GM23338 (cell line): ENCODE measurements around the gene BACH1. TPM values are rescaled to one million over a fixed set of nuclear protein-coding genes. Genes with fewer than 3 reads are reported as not detected.

Experiments
- ATAC-seq: fragments of 200-7000 bp; cut with Tn5 transposase; 3 replicates; pipeline ENCODE4 v1.9.1; 2020
- DNase-seq: peaks from one replicate; pipeline ENCODE4 v3.0.0-alpha.2; 2015; ENCODE audit warnings: low spot score
- H2AFZ ChIP-seq: fragments of 200-600 bp; sonication (generic); 2 replicates; pipeline ENCODE4 v1.8.0; 2016; ENCODE audit warnings: antibody characterized with exemption, mild to moderate bottlenecking, moderate library complexity
- H3F3A ChIP-seq: fragments of 200-600 bp; sonication (generic); replicated peaks from 2 replicates; pipeline ENCODE4 v1.8.0; 2017; ENCODE audit warnings: antibody characterized with exemption, mixed run types, low read depth
- H3K27ac ChIP-seq: fragments of 200-600 bp; sonication (generic); 2 replicates; pipeline ENCODE4 v1.6.1; 2016; ENCODE audit warnings: low read depth
- H3K27me3 ChIP-seq: fragments of 200-600 bp; sonication (generic); 2 replicates; pipeline ENCODE4 v1.8.0; 2016; ENCODE audit warnings: mild to moderate bottlenecking, mixed run types, moderate library complexity; ENCODE audit not compliant: insufficient read depth
- H3K36me3 ChIP-seq: fragments of 200-600 bp; sonication (generic); 2 replicates; pipeline ENCODE4 v1.8.0; 2016; ENCODE audit warnings: mild to moderate bottlenecking; ENCODE audit not compliant: insufficient read depth
- H3K4me1 ChIP-seq: fragments of 200-600 bp; sonication (generic); 2 replicates; pipeline ENCODE4 v1.8.0; 2016; ENCODE audit warnings: mild to moderate bottlenecking, moderate library complexity; ENCODE audit not compliant: insufficient read depth
- H3K4me2 ChIP-seq: fragments of 200-600 bp; sonication (generic); 2 replicates; pipeline ENCODE4 v1.7.1; 2017; ENCODE audit warnings: mixed run types
- H3K4me3 ChIP-seq: fragments of 200-600 bp; sonication (generic); 2 replicates; pipeline ENCODE4 v1.6.1; 2016; ENCODE audit warnings: mixed run types
- H3K79me2 ChIP-seq: fragments of 200-600 bp; sonication (generic); replicated peaks from 2 replicates; pipeline ENCODE4 v1.8.0; 2017; ENCODE audit warnings: mild to moderate bottlenecking; ENCODE audit not compliant: insufficient read depth
- H3K9me2 ChIP-seq: fragments of 200-600 bp; sonication (generic); 2 replicates; pipeline ENCODE4 v1.8.0; 2017; ENCODE audit not compliant: insufficient read depth
- H4K20me1 ChIP-seq: fragments of 200-600 bp; sonication (generic); replicated peaks from 2 replicates; pipeline ENCODE4 v1.8.0; 2017; ENCODE audit warnings: mild to moderate bottlenecking; ENCODE audit not compliant: insufficient read depth
- H3K27ac Mint-ChIP-seq: 2 replicates; pipeline ENCODE4 v1.8.0; 2020; ENCODE audit warnings: inconsistent platforms, mild to moderate bottlenecking, moderate library complexity, mixed read lengths
- H3K27me3 Mint-ChIP-seq: 3 replicates; pipeline ENCODE4 v1.8.0; 2022; ENCODE audit warnings: low read depth, mild to moderate bottlenecking, moderate library complexity, mixed read lengths, inconsistent platforms; ENCODE audit not compliant: insufficient read depth, poor library complexity
- H3K36me3 Mint-ChIP-seq: 3 replicates; pipeline ENCODE4 v1.8.0; 2021; ENCODE audit warnings: low read depth, mild to moderate bottlenecking, inconsistent platforms, moderate library complexity, mixed read lengths
- H3K4me1 Mint-ChIP-seq: 3 replicates; pipeline ENCODE4 v1.8.0; 2020; ENCODE audit warnings: mild to moderate bottlenecking, inconsistent platforms, mixed read lengths
- H3K4me3 Mint-ChIP-seq: 3 replicates; pipeline ENCODE4 v1.8.0; 2021; ENCODE audit warnings: moderate library complexity, mild to moderate bottlenecking, inconsistent platforms, mixed read lengths
- H3K9me3 Mint-ChIP-seq: 3 replicates; pipeline ENCODE4 v1.8.0; 2020; ENCODE audit warnings: moderate library complexity, mild to moderate bottlenecking, inconsistent platforms, mixed read lengths
- EZH2 ChIP-seq: fragments of 200-600 bp; sonication (generic); IDR thresholded peaks from one replicate; pipeline ENCODE4 v1.8.0; 2017; ENCODE audit warnings: antibody characterized with exemption, mild to moderate bottlenecking, low read depth; ENCODE audit not compliant: unreplicated experiment
- JUNB ChIP-seq: IDR thresholded peaks from one replicate; pipeline ENCODE4 v1.6.1; 2016; ENCODE audit warnings: antibody characterized with exemption; ENCODE audit not compliant: unreplicated experiment
- NANOG ChIP-seq: IDR thresholded peaks from 2 replicates; pipeline ENCODE4 v1.6.1; 2016; ENCODE audit warnings: antibody characterized with exemption, borderline replicate concordance
- POLR2AphosphoS5 ChIP-seq: IDR thresholded peaks from 2 replicates; pipeline ENCODE4 v1.6.1; 2016; ENCODE audit warnings: antibody characterized with exemption, low read depth
- REST ChIP-seq: IDR thresholded peaks from one replicate; pipeline ENCODE4 v1.6.1; 2018; ENCODE audit warnings: antibody characterized with exemption; ENCODE audit not compliant: unreplicated experiment
- STAT1 ChIP-seq: IDR thresholded peaks from one replicate; pipeline ENCODE4 v1.6.1; 2016; ENCODE audit warnings: antibody characterized with exemption; ENCODE audit not compliant: unreplicated experiment
- ZNF114 ChIP-seq: fragments of 250-450 bp; sonication (Bioruptor Pico); IDR thresholded peaks from 2 replicates; pipeline ENCODE4 v1.5.0; 2020; ENCODE audit warnings: mild to moderate bottlenecking, moderate library complexity
- ZNF462 ChIP-seq: fragments of 250-450 bp; sonication (Bioruptor Pico); IDR thresholded peaks from 2 replicates; pipeline ENCODE4 v1.5.0; 2020; ENCODE audit warnings: mild to moderate bottlenecking, moderate library complexity
- polyA plus RNA-seq: library from polyadenylated mRNA; unstranded; fragments of >200 nt; fragmentation: Nextera tagmentation; extraction: Ambion mirVana; gene quantifications from 2 replicates; pipeline ENCODE4 v1.2.1, GENCODE V29; 2016
- total RNA-seq: library from RNA; depleted of rRNA; stranded (reverse); fragments of >200 nt; shearing (Covaris generic); gene quantifications from 2 replicates; pipeline ENCODE4 v1.2.3, GENCODE V29; 2014
- TF ChIP-seq, protein P1 (sequence below), 2 experiments: fragments of 200-600 bp in 1 of 2; sonication (generic) in 1 of 2; conservative IDR thresholded peaks; 2 replicates each; pipeline versions ENCODE4 v1.5.1 to v1.6.1; 2016 to 2017; ENCODE audit warnings: antibody characterized with exemption in 2 of 2, low read depth in 2 of 2, mild to moderate bottlenecking in 2 of 2, moderate library complexity in 1 of 2

Gene BACH1
- total and polyA plus RNA-seq, 2 experiments from 2014 or later: 18.9 to 41.2 TPM

- H3K9me2 ChIP-seq: no peaks in the 10 kb centered on the region
- TF ChIP-seq ZNF114: no peak
- no peak for TF ChIP-seq EZH2
- no peak for TF ChIP-seq REST
- TF ChIP-seq STAT1: no peak
- no peak for TF ChIP-seq POLR2AphosphoS5
- TF ChIP-seq, protein P1, sequence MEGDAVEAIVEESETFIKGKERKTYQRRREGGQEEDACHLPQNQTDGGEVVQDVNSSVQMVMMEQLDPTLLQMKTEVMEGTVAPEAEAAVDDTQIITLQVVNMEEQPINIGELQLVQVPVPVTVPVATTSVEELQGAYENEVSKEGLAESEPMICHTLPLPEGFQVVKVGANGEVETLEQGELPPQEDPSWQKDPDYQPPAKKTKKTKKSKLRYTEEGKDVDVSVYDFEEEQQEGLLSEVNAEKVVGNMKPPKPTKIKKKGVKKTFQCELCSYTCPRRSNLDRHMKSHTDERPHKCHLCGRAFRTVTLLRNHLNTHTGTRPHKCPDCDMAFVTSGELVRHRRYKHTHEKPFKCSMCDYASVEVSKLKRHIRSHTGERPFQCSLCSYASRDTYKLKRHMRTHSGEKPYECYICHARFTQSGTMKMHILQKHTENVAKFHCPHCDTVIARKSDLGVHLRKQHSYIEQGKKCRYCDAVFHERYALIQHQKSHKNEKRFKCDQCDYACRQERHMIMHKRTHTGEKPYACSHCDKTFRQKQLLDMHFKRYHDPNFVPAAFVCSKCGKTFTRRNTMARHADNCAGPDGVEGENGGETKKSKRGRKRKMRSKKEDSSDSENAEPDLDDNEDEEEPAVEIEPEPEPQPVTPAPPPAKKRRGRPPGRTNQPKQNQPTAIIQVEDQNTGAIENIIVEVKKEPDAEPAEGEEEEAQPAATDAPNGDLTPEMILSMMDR (conservative IDR thresholded peaks at IDR 0.05; ENCODE audit: low read depth in 2 of 2): no peak
- TF ChIP-seq ZNF462 (CRISPR knock-in tag): no peak
- no peak for TF ChIP-seq NANOG
- TF ChIP-seq JUNB: no peak
- Mint-ChIP-seq H3K27ac (no peak overlapping the region), H3K4me1 (no peaks in the 10 kb centered on the region; the same call in 2 of the 3 replicates), H3K27me3 (no peaks in the 10 kb centered on the region), H3K4me3 (no peak overlapping the region), H3K36me3 (peaks cover 30% of the 10 kb centered on the region), H3K9me3 (peaks cover 12% of the 10 kb centered on the region)
- no peaks in the 10 kb centered on the region for H4K20me1 ChIP-seq
- H3F3A ChIP-seq: no peaks in the 10 kb centered on the region
- no peaks in the 10 kb centered on the region for H3K4me1 ChIP-seq
- no peak overlapping the region for H3K4me3 ChIP-seq
- H3K27me3 ChIP-seq: no peaks in the 10 kb centered on the region
- H3K36me3 ChIP-seq: no peaks in the 10 kb centered on the region
- H3K4me2 ChIP-seq: no peak overlapping the region
- no peak for ATAC-seq
- no peak for DNase-seq
- no peak overlapping the region for H3K27ac ChIP-seq
- no peak overlapping the region for H2AFZ ChIP-seq
- H3K79me2 ChIP-seq: 0 out of 2 replicates have a peak, but pooled peaks cover 4% of the 10 kb centered on the region
Measured at GRCh38 chr21:29349702-29350101, 51.0 kb downstream of the BACH1 start.
